NCI-H446 treated with DMSO at 0.1 percent for 48 hours (cell line): ENCODE results near the gene NUP62.

Experiments
- DNase-seq: peaks from one replicate; lab custom pipeline; 2025; lab: John Stamatoyannopoulos, UW

NUP62 gene

DNA sequence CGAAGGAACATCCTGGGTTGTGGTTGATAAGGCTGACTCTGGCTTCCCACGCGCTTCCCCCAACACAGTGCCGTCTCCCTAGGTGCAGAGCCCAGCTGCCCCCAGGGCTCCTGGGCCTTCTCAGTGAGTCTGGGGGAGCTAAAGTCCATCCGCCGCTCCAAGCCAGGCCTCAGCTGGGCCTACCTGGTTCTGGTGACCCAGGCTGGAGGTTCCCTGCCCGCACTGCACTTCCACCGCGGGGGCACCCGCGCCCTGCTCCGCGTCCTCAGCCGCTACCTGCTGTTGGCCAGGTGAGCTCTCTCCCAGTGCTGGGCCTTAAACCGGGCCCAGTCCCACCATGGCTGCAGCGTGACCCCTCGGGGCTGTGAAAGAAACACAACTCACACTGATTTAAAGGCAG lies 48.1 kb downstream of the NUP62 start:
- DNase-seq, result no peak

DNA sequence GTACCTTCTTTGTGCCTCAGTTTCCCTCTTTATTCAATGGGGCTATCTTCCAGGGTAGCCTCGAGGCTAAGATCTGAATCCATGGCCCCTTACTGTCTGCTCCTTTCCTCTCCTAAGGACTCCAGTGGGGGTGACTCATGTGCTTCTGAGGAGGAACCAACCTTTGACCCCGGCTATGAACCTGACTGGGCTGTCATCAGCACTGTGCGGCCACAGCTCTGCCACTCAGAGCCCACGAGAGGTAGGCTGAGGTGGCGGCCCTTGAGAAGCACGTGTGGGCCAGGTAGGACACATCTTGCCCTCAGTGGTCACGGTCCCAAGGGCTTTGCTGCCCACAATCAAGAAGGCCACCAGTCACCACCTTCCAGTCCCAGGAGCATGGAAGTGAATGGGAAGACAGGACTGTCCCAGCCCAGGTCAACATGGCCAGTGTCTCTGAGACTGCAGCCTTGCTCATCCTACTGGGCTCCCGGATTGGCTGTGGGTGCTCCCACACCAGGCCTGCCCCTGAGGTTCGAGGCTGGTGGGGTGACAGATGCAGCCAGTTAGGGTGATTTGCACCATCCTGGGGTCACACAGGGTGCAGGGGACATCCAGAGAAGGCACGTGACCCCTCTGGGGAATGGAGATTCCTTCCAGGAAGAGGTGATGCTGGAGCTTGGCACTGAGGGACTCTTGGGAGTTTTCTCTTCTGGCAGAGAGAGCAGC lies 49.0 kb downstream of the NUP62 start:
- no peak for DNase-seq

DNA sequence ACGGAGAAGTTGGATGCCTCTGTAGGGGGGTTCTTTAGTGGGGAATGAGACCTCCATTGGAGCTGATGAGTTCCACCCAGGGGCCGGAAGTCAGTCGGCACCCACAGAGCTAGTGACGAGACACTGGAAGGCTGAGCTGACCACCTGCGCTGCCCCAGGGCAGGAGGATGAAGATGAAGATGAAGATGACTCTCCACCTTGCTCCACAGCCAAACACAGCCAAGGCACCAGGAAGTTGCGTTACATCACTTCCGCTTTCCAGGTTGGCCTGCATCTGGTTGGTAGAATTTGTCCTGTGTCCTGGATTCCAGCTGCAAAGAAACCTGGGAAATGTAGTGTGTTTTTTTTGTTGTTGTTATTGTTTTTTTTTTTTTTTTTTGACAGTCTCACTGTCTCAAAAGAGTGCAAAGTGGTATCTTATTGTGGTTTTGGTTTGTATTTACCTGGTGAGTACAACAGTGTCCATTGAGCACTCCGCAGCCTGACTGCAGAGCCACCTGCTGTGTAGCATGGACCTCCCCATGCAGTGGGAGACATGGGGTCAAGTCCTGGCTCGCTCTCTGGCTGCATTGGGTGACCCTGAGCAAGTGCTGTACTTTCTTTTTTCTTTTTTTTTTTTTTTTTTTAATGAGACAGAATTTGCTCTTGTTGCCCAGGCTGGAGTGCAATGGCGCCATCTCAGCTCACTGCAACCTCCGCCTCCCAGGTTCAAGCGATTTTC lies 49.9 kb downstream of the NUP62 start:
- DNase-seq, result no peak

DNA sequence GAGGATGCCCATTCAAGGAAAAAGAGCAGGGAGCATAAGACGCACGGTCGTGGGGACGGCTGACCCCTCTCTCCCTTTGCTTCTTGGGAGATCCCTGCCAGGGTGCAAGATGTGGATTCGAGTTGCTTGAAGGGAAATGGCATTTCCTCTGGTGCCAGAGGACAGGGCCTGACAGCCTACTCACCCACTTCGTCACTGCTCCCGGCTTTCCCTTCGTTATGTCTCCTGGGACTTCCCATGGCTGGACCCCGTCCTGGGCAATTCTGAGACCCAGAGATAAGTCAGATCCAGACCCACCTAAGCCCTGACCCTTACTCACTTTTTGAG lies 50.6 kb downstream of the NUP62 start:
- no peak for DNase-seq

DNA sequence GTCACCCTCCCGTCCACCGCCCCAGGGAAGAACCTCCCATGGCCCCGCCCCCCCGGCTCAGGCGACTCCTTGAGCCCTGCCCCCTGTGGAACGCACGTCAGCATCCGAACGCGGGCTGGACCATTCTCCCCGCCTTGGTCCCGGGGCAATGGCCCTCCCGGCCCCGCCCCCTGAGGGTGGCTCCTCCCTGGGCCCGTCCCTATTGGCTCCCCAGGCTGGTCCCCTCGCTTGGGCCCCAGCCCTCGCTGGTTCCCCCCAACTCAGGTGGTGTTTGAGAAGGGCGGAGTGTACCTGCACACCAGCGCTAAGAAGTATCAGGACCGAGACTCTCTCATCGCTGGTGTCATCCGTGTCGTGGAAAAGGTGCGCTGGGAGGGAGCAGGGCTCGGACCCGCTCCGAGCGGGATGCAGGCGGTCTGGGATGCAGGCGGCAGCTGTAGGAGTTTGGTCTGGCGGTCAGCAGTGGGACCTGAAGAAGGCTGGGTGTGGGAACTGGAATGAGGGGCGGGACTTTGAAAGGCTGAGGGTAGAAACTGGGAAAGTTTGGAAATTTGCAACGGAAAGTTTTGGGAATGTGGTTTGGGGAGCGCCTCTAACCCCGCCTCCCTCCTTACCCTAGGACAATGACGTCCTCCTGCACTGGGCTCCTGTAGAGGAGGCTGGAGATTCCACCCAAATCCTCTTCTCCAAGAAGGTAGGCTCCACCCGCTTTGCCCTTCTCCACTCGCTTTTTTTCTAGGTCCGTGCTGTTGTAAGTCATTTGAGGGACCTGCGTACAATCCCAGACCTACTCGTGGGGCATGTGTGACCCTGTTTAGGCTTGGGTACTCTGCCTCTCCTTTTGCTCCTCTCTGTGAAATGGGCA lies 51.2 kb downstream of the NUP62 start:
- peak; percentile 95 for DNase-seq

DNA sequence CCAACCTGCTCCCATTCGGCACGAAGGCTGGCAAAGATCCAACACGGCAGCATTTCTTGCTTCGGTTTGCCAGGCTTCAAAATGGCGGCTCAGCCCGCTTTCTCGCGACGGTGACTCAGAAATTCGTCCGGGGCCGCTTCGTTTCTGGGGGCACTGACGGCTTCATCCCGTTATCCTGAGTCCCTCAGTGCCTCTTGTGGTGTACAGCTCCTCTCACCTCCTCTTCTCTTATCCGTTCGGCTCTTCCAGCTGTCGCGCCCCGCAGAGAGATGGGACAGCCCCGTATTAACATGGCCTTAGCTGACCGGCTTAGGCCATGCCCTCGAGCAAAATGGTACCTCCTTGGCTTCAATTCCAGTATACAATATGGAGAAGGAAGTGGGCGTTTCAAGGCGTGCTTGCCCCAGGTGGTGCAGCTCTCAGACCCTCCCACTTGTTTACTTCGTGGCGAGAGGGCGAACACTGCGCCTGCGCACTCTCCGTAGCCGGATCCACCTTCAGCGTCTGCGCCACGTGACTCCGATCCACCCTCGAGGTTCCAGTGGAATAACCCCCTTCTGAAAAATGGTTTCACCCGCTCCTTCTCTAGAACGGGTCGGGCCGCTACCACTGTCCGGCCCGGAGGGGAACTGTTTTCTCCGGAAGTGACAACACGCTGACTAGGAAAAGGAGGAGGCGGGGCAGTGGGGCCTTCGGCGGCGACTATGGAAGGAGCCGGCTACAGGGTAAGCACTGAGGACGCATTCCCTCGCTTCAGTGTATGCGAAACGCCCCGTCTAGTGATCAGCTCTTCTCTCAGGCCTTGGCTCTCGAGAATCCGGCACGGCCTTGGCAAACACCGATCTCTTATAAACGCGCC lies 52.1 kb downstream of the NUP62 start, which contains the start of the genes AKT1S1 and TBC1D17:
TSS of gene AKT1S1 (minus strand) at position 336 of the 859 bp plus-strand sequence. CDS start 4,060 bp downstream, outside the sequence.
TSS of gene TBC1D17 (plus strand) at position 683 of the 859 bp plus-strand sequence. CDS start at position 705, 22 bp downstream.
- peak; percentile 100 for DNase-seq

DNA sequence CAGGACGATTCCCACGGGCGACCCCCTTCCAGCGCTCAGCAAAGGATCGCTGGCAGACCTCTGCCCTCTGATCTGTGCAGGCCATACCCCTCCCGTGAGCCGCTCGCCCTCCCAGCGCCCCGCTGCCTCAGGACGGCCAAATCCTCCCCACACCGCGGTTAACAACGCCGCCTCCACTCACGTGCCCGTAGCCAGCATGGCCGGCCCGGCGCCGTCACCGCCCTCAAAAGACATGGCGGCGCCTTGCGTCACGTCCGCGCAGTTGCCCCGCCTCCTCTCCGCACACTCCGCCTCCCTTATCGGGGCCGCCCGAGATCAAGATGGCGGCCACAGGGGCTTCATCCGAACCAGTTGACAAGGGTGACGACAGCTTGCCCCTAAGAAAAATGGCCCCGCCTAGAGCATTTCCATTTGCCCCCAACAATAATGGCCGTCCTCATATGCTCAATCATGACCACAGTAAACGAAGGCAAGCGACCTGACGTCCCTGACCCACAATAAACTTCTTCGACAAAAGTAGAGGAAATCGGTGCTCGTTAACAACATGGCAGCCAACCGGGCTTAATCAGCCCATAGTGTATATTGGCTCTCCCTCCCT lies 52.8 kb downstream of the NUP62 start:
- DNase-seq, result peak; percentile 99

DNA sequence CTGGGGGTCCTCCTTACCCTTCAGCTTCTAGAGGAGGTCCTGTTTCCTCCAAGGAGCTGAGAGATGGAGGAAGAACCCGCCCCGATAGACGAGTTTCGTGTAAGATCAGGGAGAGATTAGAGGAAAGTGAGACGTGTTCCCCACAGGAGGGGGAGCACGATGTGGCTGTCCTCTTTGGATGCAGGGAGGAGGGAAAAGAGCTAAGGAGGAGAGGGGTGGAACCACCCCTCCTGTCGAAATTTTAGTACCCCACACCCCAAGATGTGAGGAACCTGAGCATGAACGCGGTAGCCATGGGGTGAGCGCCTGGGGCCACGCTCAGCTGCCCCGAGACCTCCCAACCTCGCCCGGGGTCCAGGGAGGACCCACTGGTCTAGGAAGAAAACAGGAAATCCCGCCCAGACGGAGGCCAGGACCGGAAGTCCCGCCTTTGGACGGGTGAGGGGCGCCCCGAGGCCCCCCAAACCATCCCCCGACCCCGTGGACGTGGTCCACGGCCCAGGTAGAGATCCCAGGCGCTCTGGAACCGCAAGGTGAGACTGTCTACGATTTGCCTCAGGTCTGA lies 53.4 kb downstream of the NUP62 start:
- DNase-seq, result peak; percentile 8

DNA sequence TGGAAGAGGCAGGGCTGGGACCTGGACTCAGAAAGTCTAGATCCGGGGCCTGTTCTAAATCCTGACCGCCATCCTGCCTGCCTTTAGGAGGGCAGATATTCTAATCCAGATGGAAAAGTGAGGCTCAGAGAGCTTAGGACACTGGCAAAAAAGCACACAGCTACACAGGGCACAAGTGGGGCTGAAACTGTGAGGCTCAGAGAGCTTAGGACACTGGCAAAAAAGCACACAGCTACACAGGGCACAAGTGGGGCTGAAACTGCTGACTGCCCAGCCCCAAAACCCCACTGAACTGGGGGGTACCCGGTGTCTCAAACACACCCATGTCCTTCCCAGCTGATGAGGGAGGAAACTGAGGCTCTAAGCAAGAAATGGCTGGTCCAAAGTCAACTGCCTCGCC lies 54.1 kb downstream of the NUP62 start:
- DNase-seq, result no peak

DNA sequence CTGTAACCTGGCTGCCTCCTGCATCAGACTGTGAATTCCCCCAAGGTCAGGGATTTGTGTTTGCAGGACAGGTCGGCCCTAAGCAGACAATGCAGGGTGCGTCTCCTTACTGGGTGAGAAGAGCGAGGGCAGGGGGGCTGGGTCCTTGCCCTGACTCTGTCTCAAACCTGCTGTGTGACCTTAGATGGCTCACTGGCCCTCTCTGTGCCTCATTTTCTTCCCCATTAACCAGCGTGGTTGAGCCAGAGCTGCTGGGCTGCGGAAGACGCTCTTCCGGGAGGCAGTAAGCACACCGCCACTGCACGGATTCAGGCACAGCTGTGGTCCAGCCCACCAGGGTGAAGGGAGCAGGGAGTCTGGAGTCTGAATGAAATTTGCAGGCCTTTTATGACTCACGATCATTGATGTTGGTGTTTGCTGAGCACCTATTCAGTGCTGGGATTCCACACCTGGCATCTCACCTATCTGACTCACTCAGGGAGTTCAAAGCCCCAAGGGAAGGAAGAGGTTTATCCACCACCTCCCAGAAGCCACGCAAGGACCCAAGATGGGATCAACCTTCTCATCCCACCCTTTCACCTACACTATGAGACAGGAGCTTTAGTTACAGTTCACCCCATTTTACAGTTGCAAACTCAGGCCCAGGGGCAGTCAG lies 54.7 kb downstream of the NUP62 start:
- no peak for DNase-seq

DNA sequence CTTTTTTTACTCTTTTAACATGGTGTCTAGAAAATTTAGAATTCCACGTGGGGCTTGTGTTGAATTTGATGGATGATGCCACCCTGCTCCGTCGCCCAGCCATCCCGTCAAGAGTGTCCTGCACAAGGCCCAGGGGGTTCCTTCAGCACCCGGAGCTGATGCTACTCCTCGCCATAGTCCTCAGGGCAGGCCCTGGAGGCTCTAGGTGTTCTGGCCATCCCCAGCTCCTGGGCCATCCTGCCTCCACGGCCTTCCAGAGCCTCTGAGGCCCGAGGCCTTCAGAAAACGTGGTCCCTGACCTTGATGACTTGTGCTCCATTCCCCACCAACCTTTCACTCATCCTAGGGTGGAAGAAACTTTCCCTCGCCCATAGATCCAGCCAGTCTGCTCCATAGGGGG lies 55.5 kb downstream of the NUP62 start:
- DNase-seq, result no peak

DNA sequence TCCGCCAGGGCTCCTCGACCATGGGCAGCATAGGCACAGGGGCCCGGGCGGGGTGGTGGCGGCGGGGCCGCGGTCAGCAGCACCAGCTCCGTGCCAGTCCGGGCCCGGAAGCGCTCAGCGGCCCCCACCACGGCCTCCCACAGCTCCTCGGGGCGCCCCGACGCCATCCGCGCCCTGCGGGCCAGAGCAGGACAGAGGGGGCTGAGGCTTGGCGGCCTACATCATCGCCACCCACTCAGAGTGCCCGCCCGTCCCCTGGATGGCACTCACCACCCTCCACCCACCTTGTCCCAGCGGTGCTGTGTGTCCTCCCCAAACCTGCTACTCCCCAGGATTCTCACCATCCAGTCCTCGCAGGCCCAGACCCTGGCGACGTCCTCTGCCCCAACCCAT lies 56.2 kb downstream of the NUP62 start:
- no peak for DNase-seq

DNA sequence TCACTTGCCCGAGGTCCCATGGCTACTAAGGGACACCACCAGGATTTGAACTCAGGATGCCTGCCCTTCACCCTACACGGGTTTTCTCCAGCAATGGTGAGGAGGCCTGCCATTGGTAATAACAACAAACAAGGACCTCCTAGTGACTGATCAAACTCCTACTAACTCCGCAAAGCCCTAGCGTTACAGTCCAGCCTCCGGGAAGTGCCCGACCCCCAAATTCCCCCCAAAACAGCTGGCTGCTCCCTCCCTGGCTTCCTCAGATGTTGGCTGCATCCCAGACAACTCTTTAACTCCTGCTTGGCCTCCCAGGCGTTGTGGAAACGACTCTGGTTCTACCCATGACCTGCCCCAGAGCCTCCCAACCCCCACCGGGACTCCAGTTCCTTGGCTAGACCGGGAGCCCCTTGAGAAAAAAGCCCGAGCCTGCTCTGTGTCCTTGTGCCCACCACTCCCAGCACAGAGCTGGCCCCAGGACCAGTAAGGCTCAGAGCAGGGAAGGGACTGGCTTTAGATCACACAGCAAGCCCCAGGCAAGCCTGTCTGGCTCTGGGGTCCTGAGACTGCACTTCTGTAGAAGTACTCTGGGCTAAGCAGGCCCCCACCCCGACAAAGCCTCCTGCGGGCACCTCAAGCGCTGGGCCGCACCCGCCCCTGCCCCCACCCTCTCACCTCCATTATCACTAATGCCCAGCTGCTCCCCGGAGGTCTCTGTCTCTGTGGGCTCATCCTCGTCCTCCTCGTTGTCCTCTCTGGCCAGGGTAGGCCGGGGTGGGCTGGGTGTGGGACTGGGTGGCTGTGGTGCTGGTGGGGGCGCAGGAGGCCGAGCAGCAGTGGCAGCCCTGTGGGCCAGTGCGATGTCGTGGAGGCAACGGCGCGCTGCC lies 56.8 kb downstream of the NUP62 start:
- no peak for DNase-seq

DNA sequence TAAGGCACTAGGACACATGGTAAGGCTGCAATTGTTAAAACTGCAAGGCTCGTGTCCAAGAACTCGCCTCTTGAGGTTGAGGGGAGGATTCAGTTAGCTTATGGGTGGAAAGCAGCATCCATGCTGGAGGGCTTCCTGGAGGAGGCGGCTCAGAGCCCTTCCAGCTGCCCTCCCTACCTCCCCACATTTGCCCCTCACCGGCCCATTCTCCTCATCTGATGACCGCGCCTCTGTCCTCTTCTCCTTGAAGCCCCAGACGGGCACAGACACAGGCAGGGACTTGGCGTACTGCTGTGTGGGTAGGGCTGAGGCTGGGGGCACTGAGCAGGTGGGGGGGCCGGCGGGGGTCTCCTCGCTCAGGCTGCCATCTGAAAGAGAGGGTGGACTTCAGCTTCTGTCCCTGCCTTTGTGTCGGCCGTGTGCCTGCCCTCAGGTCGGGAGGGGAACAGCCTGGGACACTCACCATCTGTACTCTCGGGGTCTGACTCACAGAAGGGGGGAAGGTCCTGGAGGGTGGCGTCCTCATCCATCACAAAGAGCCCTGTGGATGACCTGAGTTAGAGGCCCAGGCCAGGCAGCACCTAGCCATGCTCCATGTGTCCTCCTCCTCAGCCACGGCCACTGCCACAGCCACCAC lies 57.8 kb downstream of the NUP62 start:
- DNase-seq, result no peak

DNA sequence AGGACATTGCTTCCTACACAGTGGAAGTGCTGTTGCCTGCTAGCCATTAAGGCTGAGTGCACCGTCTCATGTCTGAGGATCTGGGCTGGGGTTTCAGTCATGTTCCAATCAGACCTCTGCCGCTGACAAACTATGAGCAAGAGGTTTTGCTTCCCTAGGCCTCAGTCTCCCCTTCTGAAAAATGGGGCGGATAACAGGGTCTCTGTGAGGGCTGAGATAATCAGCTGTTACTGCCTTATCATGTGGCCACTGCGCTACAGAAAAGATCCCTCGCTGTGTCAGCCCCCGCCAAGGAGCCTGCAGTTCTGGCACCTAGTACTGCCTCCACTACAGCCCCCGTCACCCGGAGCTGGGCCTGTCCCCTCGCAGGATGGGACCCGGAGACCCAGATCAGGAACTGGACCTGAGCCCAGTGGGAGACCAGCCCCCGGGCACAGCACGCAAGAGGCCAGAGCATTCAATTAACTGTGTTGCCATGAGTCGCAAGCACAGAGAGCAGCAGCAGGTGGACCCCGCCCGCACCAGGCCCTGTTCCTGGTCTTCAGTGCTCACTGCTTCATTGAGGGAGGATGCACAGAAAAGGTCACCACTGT lies 58.9 kb downstream of the NUP62 start:
- DNase-seq, result no peak

DNA sequence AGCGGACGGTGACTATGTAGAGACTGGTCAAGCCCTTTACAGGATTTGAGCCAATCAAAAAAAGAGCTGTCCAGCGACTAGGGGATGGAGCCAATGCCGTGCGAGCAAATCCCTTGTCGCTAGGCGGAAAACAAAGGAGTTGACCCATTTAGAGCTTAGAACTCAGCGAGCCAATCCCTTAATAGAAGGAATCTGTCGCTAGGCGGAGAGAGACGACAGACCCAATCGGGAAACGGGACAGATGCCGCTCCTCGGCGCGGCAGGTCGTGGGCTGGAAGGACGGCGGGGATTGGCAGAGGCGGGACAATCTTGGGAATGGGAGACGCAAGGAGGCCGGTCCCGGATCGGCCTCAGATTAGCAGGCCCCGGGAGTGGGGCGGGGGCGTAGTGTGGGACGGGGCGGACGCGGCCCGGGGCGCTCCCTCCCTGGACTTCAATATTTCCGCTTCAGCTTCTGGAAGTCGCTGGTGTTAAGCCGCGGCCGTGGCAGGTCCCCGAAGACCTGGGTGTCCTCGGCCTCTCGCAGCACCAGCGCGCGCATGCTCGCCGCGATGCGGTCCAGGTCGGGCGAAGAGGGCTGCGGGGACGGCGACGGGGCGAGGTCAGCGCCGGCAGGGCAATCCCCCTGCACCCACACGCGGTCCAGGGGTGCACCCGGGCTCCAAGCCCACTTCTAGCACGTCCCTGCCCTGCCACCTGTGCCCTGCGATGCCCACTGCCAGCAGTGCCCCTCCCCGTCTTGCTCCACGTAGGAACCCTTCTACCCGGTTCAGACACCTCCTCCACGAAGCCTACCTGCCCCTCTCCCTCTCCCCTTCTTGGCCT lies 59.6 kb downstream of the NUP62 start:
- peak; percentile 100 for DNase-seq

DNA sequence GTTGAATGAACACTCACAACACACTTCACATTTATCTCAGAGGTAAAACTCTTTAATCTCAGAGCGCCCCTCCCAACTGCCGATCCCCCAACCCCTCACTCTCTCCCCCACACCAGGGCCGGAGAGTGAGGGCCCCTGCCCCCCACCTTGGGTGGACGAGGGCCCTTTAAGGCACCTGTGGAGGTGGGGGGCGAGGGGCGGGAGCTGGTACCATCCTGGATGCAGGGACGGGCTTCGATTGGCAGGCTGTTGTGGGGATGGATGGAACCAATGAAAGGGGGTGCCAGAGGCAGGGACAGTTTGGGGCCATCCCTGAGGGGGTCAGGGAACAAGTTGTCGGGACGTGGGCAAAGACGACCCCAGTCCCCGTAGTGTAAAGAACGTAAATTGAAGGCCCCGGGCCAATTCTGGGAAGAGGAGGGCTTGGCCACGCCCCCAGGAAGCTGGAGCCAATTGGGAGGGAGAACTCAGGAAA lies 60.3 kb downstream of the NUP62 start:
- DNase-seq, result no peak
